Right renal cortex interstitium (tissue), 3 donors: ENCODE results near the gene IPO8. TPM values are rescaled to one million over a fixed set of nuclear protein-coding genes. Genes with fewer than 3 reads are reported as not detected.
"Not testable (repeated sequence)": the region's sequence is repeated elsewhere in the genome, so short reads cannot be mapped to it uniquely, and the experiment has no call there.

Source experiments
- DNase-seq, 3 donors: peaks; one replicate each; pipeline ENCODE4 v3.0.0-alpha.2; 2013; ENCODE audit warnings: low read depth in 3 of 3, low spot score in 2 of 3
- polyA plus RNA-seq, 3 donors: library from polyadenylated mRNA; unstranded; fragments of 120-200 nt; gene quantifications; one replicate each; pipeline ENCODE4 v1.2.1, GENCODE V29; 2013; ENCODE audit not compliant: insufficient read length in 3 of 3

Gene IPO8
- polyA plus RNA-seq, 3 donors: 61.6 to 68.2 (median 63.0) TPM

- DNase-seq: no peak
Observed at GRCh38 chr12:30613119-30613830, 82.4 kb downstream of the IPO8 start.

- no peak for DNase-seq
Observed at GRCh38 chr12:30610718-30611117, 85.0 kb downstream of the IPO8 start.

GRCh38 chr12:30609819-30610218 lies 85.8 kb downstream of the IPO8 start:
- not testable (repeated sequence) for DNase-seq

- DNase-seq: not testable (repeated sequence)
Observed at GRCh38 chr12:30604302-30604701, 91.4 kb downstream of the IPO8 start.

GRCh38 chr12:30603129-30603528 lies 92.5 kb downstream of the IPO8 start:
- no peak for DNase-seq

- no peak for DNase-seq
Observed at GRCh38 chr12:30602678-30603077, 93.0 kb downstream of the IPO8 start.

GRCh38 chr12:30599608-30600007 lies 96.1 kb downstream of the IPO8 start:
- no peak for DNase-seq

GRCh38 chr12:30598889-30599288 lies 96.8 kb downstream of the IPO8 start:
- no peak for DNase-seq

GRCh38 chr12:30595742-30596141 lies 99.9 kb downstream of the IPO8 start:
- DNase-seq: no peak

GRCh38 chr12:30594509-30594908 lies 101.2 kb downstream of the IPO8 start:
- no peak for DNase-seq

GRCh38 chr12:30588572-30588971 lies 107.1 kb downstream of the IPO8 start:
- DNase-seq: not testable (repeated sequence)

- no peak for DNase-seq
Observed at GRCh38 chr12:30587782-30588181, 107.9 kb downstream of the IPO8 start.

GRCh38 chr12:30585877-30586276 lies 109.8 kb downstream of the IPO8 start:
- DNase-seq: no peak

- no peak for DNase-seq
Observed at GRCh38 chr12:30582943-30583342, 112.7 kb downstream of the IPO8 start.

- peak in 2 of 3 donors; percentile 15 to 18 for DNase-seq
Observed at GRCh38 chr12:30580344-30580743, 115.3 kb downstream of the IPO8 start.

Other genes with a start within 250 kb of the IPO8 start
- gene CAPRIN2, start 59.1 kb upstream of the IPO8 start, polyA plus RNA-seq: 10 to 100 TPM; 30.2 to 34.5 (median 33.7) TPM
- 1 to 10 TPM; 3.8 to 5.0 (median 4.4) TPM for gene TSPAN11, start 230.9 kb upstream of the IPO8 start, polyA plus RNA-seq